Neutrophil (primary cell): ENCODE results near the gene MEX3B.

ENCODE experiments used
- H3K27ac ChIP-seq: fragments of 200-600 bp; sonication (generic); 2 replicates; pipeline ENCODE4 v1.5.1; 2016; ENCODE audit warnings: mild to moderate bottlenecking, moderate library complexity
- H3K27me3 ChIP-seq: fragments of 200-600 bp; sonication (generic); 2 replicates; pipeline ENCODE4 v1.6.0; 2016; ENCODE audit warnings: mild to moderate bottlenecking
- H3K36me3 ChIP-seq: fragments of 200-600 bp; sonication (generic); 2 replicates; pipeline ENCODE4 v1.5.1; 2017
- H3K4me1 ChIP-seq, 2 experiments: fragments of 200-600 bp in 1 of 2; sonication (generic) in 1 of 2; 1 replicate in 1 of 2; 2 replicates in 1 of 2; pipeline versions ENCODE4 v1.5.1 to v1.6.1; 2013 to 2016; ENCODE audit warnings: low read depth in 1 of 2, low read length in 1 of 2, mild to moderate bottlenecking in 1 of 2, moderate library complexity in 1 of 2; ENCODE audit not compliant: control insufficient read depth in 1 of 2, insufficient read depth in 1 of 2
- H3K4me3 ChIP-seq, 2 experiments: fragments of 200-600 bp in 1 of 2; sonication (generic) in 1 of 2; 1 replicate in 1 of 2; 2 replicates in 1 of 2; pipeline ENCODE4 v1.5.1; 2013 to 2016; ENCODE audit warnings: low read depth in 1 of 2, low read length in 1 of 2, mild to moderate bottlenecking in 1 of 2, moderate library complexity in 1 of 2
- H3K9me3 ChIP-seq: fragments of 200-600 bp; sonication (generic); 2 replicates; pipeline ENCODE4 v1.5.1; 2016
- CTCF ChIP-seq: fragments of 200-600 bp; sonication (generic); IDR thresholded peaks from 2 replicates; pipeline ENCODE4 v1.5.1; 2016; ENCODE audit warnings: antibody characterized with exemption

MEX3B gene

GRCh38 chr15:82066455-82066854 lies 20.6 kb upstream of the MEX3B start:
- no peak overlapping the region for H3K27ac ChIP-seq
- no peaks in the 10 kb centered on the region for H3K9me3 ChIP-seq
- H3K36me3 ChIP-seq = no peaks in the 10 kb centered on the region
- peaks cover 38% of the 10 kb centered on the region for H3K27me3 ChIP-seq
- no peak overlapping the region for H3K4me3 ChIP-seq
- no peaks in the 10 kb centered on the region for H3K4me1 ChIP-seq
- TF ChIP-seq CTCF = no peak

GRCh38 chr15:82064824-82065223 lies 19.0 kb upstream of the MEX3B start:
- Histone ChIP-seq H3K4me3 (no peak overlapping the region), H3K36me3 (no peaks in the 10 kb centered on the region), H3K27ac (no peak overlapping the region), H3K9me3 (no peaks in the 10 kb centered on the region), H3K4me1 (no peaks in the 10 kb centered on the region), H3K27me3 (peaks cover 44% of the 10 kb centered on the region)
- no peak for TF ChIP-seq CTCF

GRCh38 chr15:82062479-82063454 lies 16.9 kb upstream of the MEX3B start:
- no peak overlapping the region for H3K4me3 ChIP-seq
- H3K4me1 ChIP-seq = no peaks in the 10 kb centered on the region
- peaks cover 63% of the 10 kb centered on the region for H3K27me3 ChIP-seq
- H3K27ac ChIP-seq = no peak overlapping the region
- no peak for TF ChIP-seq CTCF
- no peaks in the 10 kb centered on the region for H3K36me3 ChIP-seq
- no peaks in the 10 kb centered on the region for H3K9me3 ChIP-seq

GRCh38 chr15:82060817-82061216 lies 15.0 kb upstream of the MEX3B start:
- Histone ChIP-seq H3K27ac (no peak overlapping the region), H3K36me3 (no peaks in the 10 kb centered on the region), H3K9me3 (no peaks in the 10 kb centered on the region), H3K4me3 (no peak overlapping the region), H3K4me1 (no peaks in the 10 kb centered on the region), H3K27me3 (peaks cover 82% of the 10 kb centered on the region)
- TF ChIP-seq CTCF = no peak

- TF ChIP-seq CTCF = no peak
- Histone ChIP-seq H3K4me1 (no peaks in the 10 kb centered on the region), H3K9me3 (no peaks in the 10 kb centered on the region), H3K4me3 (no peak overlapping the region), H3K27ac (no peak overlapping the region), H3K27me3 (peaks cover 67% of the 10 kb centered on the region), H3K36me3 (no peaks in the 10 kb centered on the region)
Measured at GRCh38 chr15:82058517-82059204, 12.8 kb upstream of the MEX3B start.
